Liver (tissue), 9 donors: ENCODE data around the gene AGT. TPM values are rescaled to one million over a fixed set of nuclear protein-coding genes. Genes with fewer than 3 reads are reported as not detected.

Experiments used
- DNase-seq: peaks from one replicate; pipeline ENCODE4 v3.0.0-alpha.2; 2017; ENCODE audit warnings: low spot score
- H3K27ac ChIP-seq, 2 donors: one replicate each; pipeline ENCODE4 v1.7.0; 2013; ENCODE audit warnings: inconsistent platforms in 2 of 2, low read length in 2 of 2, control low read depth in 1 of 2, low read depth in 1 of 2, mild to moderate bottlenecking in 1 of 2
- H3K27me3 ChIP-seq, 4 donors: one replicate each; pipeline versions ENCODE4 v1.6.1 to v1.7.0; 2013; ENCODE audit warnings: low read length in 3 of 4, inconsistent platforms in 1 of 4, mild to moderate bottlenecking in 1 of 4, moderate library complexity in 1 of 4; ENCODE audit not compliant: control insufficient read depth in 4 of 4, insufficient read depth in 4 of 4
- H3K36me3 ChIP-seq, 4 donors: one replicate each; pipeline versions ENCODE4 v1.6.1 to v1.7.0; 2013; ENCODE audit warnings: low read length in 3 of 4, mild to moderate bottlenecking in 3 of 4, low read depth in 1 of 4, moderate library complexity in 1 of 4; ENCODE audit not compliant: control insufficient read depth in 4 of 4, insufficient read depth in 3 of 4
- H3K4me1 ChIP-seq, 4 donors: one replicate each; pipeline versions ENCODE4 v1.6.1 to v1.7.0; 2013; ENCODE audit warnings: low read length in 3 of 4, mild to moderate bottlenecking in 3 of 4, moderate library complexity in 1 of 4; ENCODE audit not compliant: control insufficient read depth in 4 of 4, insufficient read depth in 4 of 4
- H3K4me3 ChIP-seq, 3 donors: one replicate each; pipeline versions ENCODE4 v1.6.1 to v1.7.0; 2013; ENCODE audit warnings: low read length in 3 of 3, control low read depth in 1 of 3, low read depth in 1 of 3, mild to moderate bottlenecking in 1 of 3
- H3K9ac ChIP-seq, 2 donors: one replicate each; pipeline ENCODE4 v1.7.0; 2013; ENCODE audit warnings: low read length in 2 of 2, mild to moderate bottlenecking in 2 of 2, moderate library complexity in 2 of 2, control low read depth in 1 of 2, low read depth in 1 of 2
- H3K9me3 ChIP-seq, 4 donors: one replicate each; pipeline versions ENCODE4 v1.6.1 to v1.7.0; 2013; ENCODE audit warnings: low read length in 3 of 4; ENCODE audit not compliant: control insufficient read depth in 4 of 4
- ATF3 ChIP-seq: IDR thresholded peaks from 2 replicates; pipeline ENCODE4 v1.6.1; 2016; ENCODE audit warnings: antibody characterized with exemption
- CTCF ChIP-seq: fragments of 150-350 bp; IDR thresholded peaks from 2 replicates; pipeline ENCODE4 v1.5.1; 2017; ENCODE audit warnings: improper control_type of control experiment, low read depth, low read length; ENCODE audit not compliant: missing input control
- EGR1 ChIP-seq, 2 donors: IDR thresholded peaks; 2 replicates each; pipeline ENCODE4 v1.6.1; 2016 to 2018; ENCODE audit warnings: antibody characterized with exemption in 2 of 2, low read depth in 2 of 2
- FOXA1 ChIP-seq: IDR thresholded peaks from 2 replicates; pipeline ENCODE4 v1.6.1; 2016; ENCODE audit warnings: antibody characterized with exemption
- FOXA2 ChIP-seq: IDR thresholded peaks from 2 replicates; pipeline ENCODE4 v1.6.1; 2016; ENCODE audit warnings: antibody characterized with exemption
- GABPA ChIP-seq, 2 donors: IDR thresholded peaks in 1 of 2; conservative IDR thresholded peaks in 1 of 2; 2 replicates each; pipeline ENCODE4 v1.6.1; 2016; ENCODE audit warnings: antibody characterized with exemption in 2 of 2, mild to moderate bottlenecking in 1 of 2, moderate library complexity in 1 of 2
- HNF4A ChIP-seq, 2 donors: conservative IDR thresholded peaks; 2 replicates each; pipeline ENCODE4 v1.6.1; 2016; ENCODE audit warnings: antibody characterized with exemption in 2 of 2, mild to moderate bottlenecking in 2 of 2
- HNF4G ChIP-seq: IDR thresholded peaks from 2 replicates; pipeline ENCODE4 v1.6.1; 2016; ENCODE audit warnings: antibody characterized with exemption
- JUND ChIP-seq, 2 donors: IDR thresholded peaks; 2 replicates each; pipeline ENCODE4 v1.6.1; 2016; ENCODE audit warnings: antibody characterized with exemption in 2 of 2
- MAX ChIP-seq: IDR thresholded peaks from 2 replicates; pipeline ENCODE4 v1.6.1; 2016; ENCODE audit warnings: antibody characterized with exemption
- NR2F2 ChIP-seq: IDR thresholded peaks from 2 replicates; pipeline ENCODE4 v1.6.1; 2016; ENCODE audit warnings: antibody characterized with exemption
- RAD21 ChIP-seq, 2 donors: IDR thresholded peaks; 2 replicates each; pipeline ENCODE4 v1.6.1; 2016; ENCODE audit warnings: antibody characterized with exemption in 2 of 2, mild to moderate bottlenecking in 2 of 2
- REST ChIP-seq: IDR thresholded peaks from 2 replicates; pipeline ENCODE4 v1.6.1; 2016; ENCODE audit warnings: antibody characterized with exemption, mild to moderate bottlenecking
- RXRA ChIP-seq, 2 donors: IDR thresholded peaks; 2 replicates each; pipeline ENCODE4 v1.6.1; 2017 to 2018; ENCODE audit warnings: antibody characterized with exemption in 2 of 2, mild to moderate bottlenecking in 1 of 2
- SP1 ChIP-seq: IDR thresholded peaks from 2 replicates; pipeline ENCODE4 v1.6.1; 2018; ENCODE audit warnings: antibody characterized with exemption, mild to moderate bottlenecking
- TAF1 ChIP-seq: conservative IDR thresholded peaks from 2 replicates; pipeline ENCODE4 v1.6.1; 2016; ENCODE audit warnings: antibody characterized with exemption, mild to moderate bottlenecking
- YY1 ChIP-seq: IDR thresholded peaks from 2 replicates; pipeline ENCODE4 v1.6.1; 2016; ENCODE audit warnings: antibody characterized with exemption, mild to moderate bottlenecking
- ZBTB33 ChIP-seq: IDR thresholded peaks from 2 replicates; pipeline ENCODE4 v1.6.1; 2016; ENCODE audit warnings: antibody characterized with exemption
- WGBS: extraction: QIAGEN DNeasy Blood & Tissue Kit; methylation state at CpG from one replicate; pipeline ENCODE4 v1.1.7; 2013; 5-methylcytosine and 5-hydroxymethylcytosine counted together
- polyA plus RNA-seq, 2 donors: library from polyadenylated mRNA; stranded (reverse) in 1 of 2; unstranded in 1 of 2; fragments of 200-250 nt in 1 of 2; fragments of >200 nt in 1 of 2; fragmentation: Nextera tagmentation in 1 of 2; extraction: Ambion mirVana in 1 of 2; gene quantifications; one replicate each; pipeline versions ENCODE4 v1.2.1 to v1.2.3, GENCODE V29; 2013 to 2015
- total RNA-seq, 2 donors: library from RNA; depleted of rRNA; stranded (reverse); fragments of >200 nt; gene quantifications; one replicate each; pipeline ENCODE4 v1.2.3, GENCODE V29; 2014
- donor health status: healthy.
- donor health status: healthy.
- donor health status: healthy.
- donor health status: healthy.
- donor health status: healthy.

AGT gene
- total and polyA plus RNA-seq, 4 donors = 1,430 to 5,119 (median 2,089) TPM

GRCh38 chr1:230747890-230748800, 34.2 kb upstream of the AGT start:
- no peak overlapping the region for H3K4me3 ChIP-seq
- WGBS = 70% methylated on average over 16 of the region's 16 CpGs

GRCh38 chr1:230747127-230747730, 33.3 kb upstream of the AGT start, which contains the start of gene CAPN9:
TSS of gene CAPN9 (plus strand) at chr1:230747388. CDS start at chr1:230747497, 109 bp downstream.
- Histone ChIP-seq H3K36me3 (no peaks in the 10 kb centered on the region), H3K4me1 (peaks cover 0 to 2% (median 0%) of the 10 kb centered on the region in 4 donors), H3K9me3 (no peaks in the 10 kb centered on the region), H3K27me3 (no peaks in the 10 kb centered on the region), H3K9ac (no peak within 1 kb of the TSS), H3K4me3 (no peak within 1 kb of the TSS), H3K27ac (no peak within 1 kb of the TSS)
- no peak for DNase-seq
- TF ChIP-seq TAF1 (no peak), GABPA (IDR thresholded peaks at IDR 0.05 in 1 of 2, conservative IDR thresholded peaks at IDR 0.05 in 1 of 2) (no peak), CTCF (no peak), NR2F2 (no peak), HNF4G (no peak), ZBTB33 (no peak), YY1 (no peak), ATF3 (no peak), FOXA1 (no peak), RXRA (IDR thresholded peaks at IDR 0.05) (no peak), JUND (IDR thresholded peaks at IDR 0.05) (no peak), FOXA2 (no peak), SP1 (no peak), REST (no peak), RAD21 (IDR thresholded peaks at IDR 0.05) (no peak), EGR1 (IDR thresholded peaks at IDR 0.05; ENCODE audit: low read depth in 2 of 2) (no peak), HNF4A (conservative IDR thresholded peaks at IDR 0.05) (no peak), MAX (no peak)
- WGBS = 84% methylated on average over 14 of the region's 14 CpGs

More at GRCh38 chr1:230747890-230748800, 34.2 kb upstream of the AGT start:
- peaks cover 0 to 2% (median 0%) of the 10 kb centered on the region in 4 donors for H3K4me1 ChIP-seq
- H3K27ac ChIP-seq = no peak overlapping the region
- no peaks in the 10 kb centered on the region for H3K9me3 ChIP-seq
- no peak for DNase-seq
- TF ChIP-seq ZBTB33 = no peak
- TF ChIP-seq JUND (IDR thresholded peaks at IDR 0.05) = no peak
- TF ChIP-seq SP1 = no peak
- no peaks in the 10 kb centered on the region for H3K27me3 ChIP-seq
- no peak overlapping the region for H3K9ac ChIP-seq
- no peaks in the 10 kb centered on the region for H3K36me3 ChIP-seq
